Measurements from ENCODE around the gene ADAP2.

GRCh38 chr17:30992551-30992950 is 70.8 kb downstream of the ADAP2 start:
- TF ChIP-seq POLR2A (IDR thresholded peaks at IDR 0.05) (no peak), EP300 (IDR thresholded peaks at IDR 0.05) (no peak), CTCF (IDR thresholded peaks at IDR 0.05) (no peak), POLR2AphosphoS5 (IDR thresholded peaks at IDR 0.05) (no peak)

Data from stomach (tissue), 4 donors.